GM12878 (cell line): ENCODE data around the gene CCDC51. TPM values are rescaled to one million over a fixed set of nuclear protein-coding genes. Genes with fewer than 3 reads are reported as not detected.

Experiments
- ATAC-seq: fragments of 200-7000 bp; cut with Tn5 transposase; 3 replicates; pipeline ENCODE4 v1.9.1; 2020; ENCODE audit warnings: mild to moderate bottlenecking, moderate library complexity
- BruUV-seq: library from RNA; stranded (reverse); fragments of 400-500 nt; replicated peaks from 2 replicates; lab custom pipeline; 2021; lab: Mats Ljungman, UMichigan
- CTCF ChIA-PET: fragments of 300-600 bp; sonication (Branson Sonifier 250); formaldehyde crosslinking; extraction: SDS; loops from one replicate; lab custom pipeline; 2021; ENCODE audit warnings: inconsistent platforms; lab: Yijun Ruan, JAX
- POLR2A ChIA-PET: fragments of 350-600 bp; formaldehyde crosslinking; extraction: SDS; loops from one replicate; lab custom pipeline; 2021; ENCODE audit warnings: inconsistent platforms; lab: Charles Lee
- RAD21 ChIA-PET: fragments of 300-600 bp; sonication (Branson Sonifier 250); formaldehyde crosslinking; loops from one replicate; lab custom pipeline; 2023; ENCODE audit warnings: antibody characterized with exemption; ENCODE audit not compliant: unreplicated experiment; lab: Charles Lee
- SMC1A ChIA-PET: fragments of 300-600 bp; sonication (Branson Sonifier 250); formaldehyde crosslinking; loops from one replicate; lab custom pipeline; 2023; ENCODE audit not compliant: unreplicated experiment, uncharacterized antibody; lab: Charles Lee
- DNase-seq: peaks from one replicate; pipeline ENCODE4 v3.0.0-alpha.2; 2011; ENCODE audit warnings: low read depth, low spot score
- FAIRE-seq: peaks from 3 replicates; lab custom pipeline; 2011; peaks lifted over from hg19 to GRCh38; lab: Jason Lieb, UNC
- H2AFZ ChIP-seq: 2 replicates; pipeline ENCODE4 v1.6.0; 2011; ENCODE audit warnings: low read depth, low read length, control low read depth; ENCODE audit not compliant: control insufficient read depth
- H3K27ac ChIP-seq: 2 replicates; pipeline ENCODE4 v1.5.1; 2011; ENCODE audit warnings: control low read depth; ENCODE audit not compliant: control insufficient read depth, insufficient read depth
- H3K27me3 ChIP-seq, 2 experiments: replicated peaks in 1 of 2; 2 replicates each; pipeline versions ENCODE4 v1.6.0 to v1.6.1; 2011; ENCODE audit warnings: low read length in 1 of 2; ENCODE audit not compliant: control insufficient read depth in 2 of 2, insufficient read depth in 2 of 2
- H3K36me3 ChIP-seq, 2 experiments: 2 replicates each; pipeline ENCODE4 v1.5.1; 2011; ENCODE audit warnings: low read length in 1 of 2; ENCODE audit not compliant: control insufficient read depth in 2 of 2, insufficient read depth in 2 of 2
- H3K4me1 ChIP-seq: 2 replicates; pipeline ENCODE4 v1.6.1; 2011; ENCODE audit warnings: mild to moderate bottlenecking, low read length, moderate library complexity, mixed read lengths; ENCODE audit not compliant: control insufficient read depth, insufficient read depth
- H3K4me2 ChIP-seq: 2 replicates; pipeline ENCODE4 v1.6.0; 2011; ENCODE audit warnings: control low read depth; ENCODE audit not compliant: control insufficient read depth, insufficient read depth
- H3K4me3 ChIP-seq: fragments of 200-600 bp; sonication (generic); 2 replicates; pipeline ENCODE4 v1.5.1; 2016
- H3K79me2 ChIP-seq: 2 replicates; pipeline ENCODE4 v1.6.0; 2011; ENCODE audit warnings: low read length; ENCODE audit not compliant: control insufficient read depth, insufficient read depth
- H3K9ac ChIP-seq: 2 replicates; pipeline ENCODE4 v1.8.0; 2011; ENCODE audit warnings: low read length, control low read depth, mixed read lengths; ENCODE audit not compliant: control insufficient read depth, insufficient read depth
- H3K9me3 ChIP-seq: replicated peaks from 3 replicates; pipeline ENCODE4 v1.5.1; 2011; ENCODE audit warnings: mild to moderate bottlenecking, low read length; ENCODE audit not compliant: control insufficient read depth, insufficient read depth
- H4K20me1 ChIP-seq: 2 replicates; pipeline ENCODE4 v1.6.0; 2011; ENCODE audit not compliant: control insufficient read depth, insufficient read depth
- FOS ChIP-seq: IDR thresholded peaks from 3 replicates; pipeline ENCODE4 v1.6.1; 2011; ENCODE audit warnings: borderline replicate concordance; ENCODE audit not compliant: insufficient read length; ENCODE audit errors: extremely low read depth
- FOXM1 ChIP-seq: IDR thresholded peaks from 2 replicates; pipeline ENCODE4 v1.6.1; 2012; ENCODE audit warnings: low read depth, mild to moderate bottlenecking, inconsistent platforms, low read length, moderate library complexity
- HDAC2 ChIP-seq: fragments of 200-600 bp; sonication (generic); IDR thresholded peaks from 2 replicates; pipeline ENCODE4 v1.6.1; 2017
- IRF4 ChIP-seq: IDR thresholded peaks from 2 replicates; pipeline ENCODE4 v1.6.1; 2011; ENCODE audit warnings: low read depth, low read length
- POLR2AphosphoS2 ChIP-seq: IDR thresholded peaks from 2 replicates; pipeline ENCODE4 v1.6.1; 2011; ENCODE audit warnings: low read depth, mild to moderate bottlenecking, low read length, improper control_type of control experiment, moderate library complexity
- POU2F2 ChIP-seq: IDR thresholded peaks from 3 replicates; pipeline ENCODE4 v1.6.1; 2011; ENCODE audit warnings: low read depth, mild to moderate bottlenecking, low read length, borderline replicate concordance
- RAD21 ChIP-seq: IDR thresholded peaks from 2 replicates; pipeline ENCODE4 v1.6.1; 2011; ENCODE audit warnings: mild to moderate bottlenecking, low read depth, low read length, moderate library complexity; ENCODE audit not compliant: insufficient read depth
- RB1 ChIP-seq: fragments of 450-650 bp; formaldehyde crosslinking; IDR thresholded peaks from 2 replicates; pipeline ENCODE4 v1.6.1; 2017; ENCODE audit warnings: mild to moderate bottlenecking, borderline replicate concordance
- SMARCA5 ChIP-seq: fragments of 450-650 bp; IDR thresholded peaks from 2 replicates; pipeline ENCODE4 v1.6.1; 2017; ENCODE audit warnings: mild to moderate bottlenecking
- SMC3 ChIP-seq: IDR thresholded peaks from 2 replicates; pipeline ENCODE4 v1.6.1; 2011; ENCODE audit warnings: low read length, improper control_type of control experiment, borderline replicate concordance
- SUZ12 ChIP-seq: fragments of 200-600 bp; sonication (generic); IDR thresholded peaks from one replicate; pipeline ENCODE4 v1.6.1; 2018; ENCODE audit warnings: antibody characterized with exemption, mild to moderate bottlenecking; ENCODE audit not compliant: unreplicated experiment
- TCF3 ChIP-seq: IDR thresholded peaks from 2 replicates; pipeline ENCODE4 v1.6.1; 2012; ENCODE audit warnings: low read depth, mild to moderate bottlenecking, low read length, borderline replicate concordance; ENCODE audit not compliant: insufficient read depth
- YY1 ChIP-seq: IDR thresholded peaks from 2 replicates; pipeline ENCODE4 v1.6.1; 2011; ENCODE audit warnings: low read depth, mild to moderate bottlenecking, low read length
- ZNF207 ChIP-seq: fragments of 450-650 bp; IDR thresholded peaks from 2 replicates; pipeline ENCODE4 v1.6.1; 2014; ENCODE audit warnings: antibody characterized with exemption, mild to moderate bottlenecking, borderline replicate concordance
- WGBS: methylation state at CpG from one replicate; pipeline ENCODE4 v1.1.6; 2016; ENCODE audit warnings: low lambda C conversion rate; ENCODE audit not compliant: insufficient replicate concordance, insufficient coverage; ENCODE audit errors: missing lambda C conversion rate; 5-methylcytosine and 5-hydroxymethylcytosine counted together
- in situ Hi-C: fragments of 300-500 bp; cut with MboI; formaldehyde crosslinking; loops from 9 replicates; pipeline ENCODE4 v1.14.3; 2018; ENCODE audit warnings: mixed read lengths
- intact Hi-C: fragments of 100-400 bp; cut with micrococcal nuclease; formaldehyde crosslinking; loops from one replicate; pipeline ENCODE4 v1.14.2; 2022; ENCODE audit not compliant: unreplicated experiment
- polyA plus RNA-seq, 11 experiments: library from polyadenylated mRNA; depleted of rRNA in 4 of 11; unstranded in 6 of 11; stranded (reverse) in 5 of 11; fragments of >200 nt; fragmentation: Nextera tagmentation in 4 of 11; fragmentation: Illumina TruSeq in 1 of 11; extraction: Ambion mirVana in 4 of 11; extraction: Trizol in 1 of 11; gene quantifications; 1 replicate in 1 of 11; 2 replicates in 10 of 11; pipeline versions ENCODE4 v1.2.1 to v1.2.3, GENCODE V29; 2011 to 2016; ENCODE audit warnings: inconsistent platforms in 2 of 11, missing spikeins in 2 of 11, low read depth in 1 of 11
- total RNA-seq, 4 experiments: library from RNA; depleted of rRNA in 3 of 4; stranded (reverse); fragments of >200 nt in 3 of 4; fragmentation: Illumina TruSeq in 1 of 4; extraction: Trizol in 1 of 4; gene quantifications; 2 replicates each; pipeline versions ENCODE4 v1.2.1 to v1.2.3, GENCODE V29; 2013 to 2021
- TF ChIP-seq, protein P1 (sequence below): IDR thresholded peaks from 2 replicates; pipeline ENCODE4 v1.6.1; 2011; ENCODE audit warnings: mild to moderate bottlenecking, low read depth, low read length, moderate library complexity; ENCODE audit not compliant: insufficient replicate concordance
- TF ChIP-seq, protein P2 (sequence below), 3 experiments: IDR thresholded peaks in 2 of 3; conservative IDR thresholded peaks in 1 of 3; 2 replicates each; pipeline ENCODE4 v1.5.1; 2011; ENCODE audit warnings: low read depth in 3 of 3, low read length in 3 of 3, mild to moderate bottlenecking in 3 of 3, control low read depth in 2 of 3, moderate library complexity in 2 of 3, inconsistent platforms in 1 of 3, mixed read lengths in 1 of 3; ENCODE audit not compliant: control insufficient read depth in 2 of 3, insufficient read depth in 1 of 3; ENCODE audit errors: extremely low read depth in 1 of 3

The CCDC51 gene
- total and polyA plus RNA-seq, 10 of the 15 experiments (the other 5 are each of a cell fraction or from before 2014, with no cell fraction given): 10.6 to 54.9 (median 28.5) TPM

GRCh38 chr3:48400824-48401433 is 39.0 kb downstream of the CCDC51 start:
- FAIRE-seq: peak; percentile 94
- peak; percentile 92 for ATAC-seq
- RAD21 ChIA-PET: interaction anchor here (0.5 to 5.9 kb wide), 47 partner anchors 9 to 551 kb away, joined by 3 to 259 read pairs (median 4); partner anchors contain the start of genes ATRIP, CCDC51, IP6K2 and NCKIPSD
- Histone ChIP-seq H3K9me3 (no peaks in the 10 kb centered on the region), H3K79me2 (no peaks in the 10 kb centered on the region), H3K27me3 (no peaks in the 10 kb centered on the region), H4K20me1 (no peaks in the 10 kb centered on the region), H2AFZ (no peak overlapping the region), H3K4me2 (no peak overlapping the region), H3K36me3 (no peaks in the 10 kb centered on the region), H3K9ac (no peak overlapping the region), H3K27ac (no peak overlapping the region), H3K4me3 (no peak overlapping the region), H3K4me1 (no peaks in the 10 kb centered on the region)
- DNase-seq: peak; percentile 26
- WGBS: 37% methylated on average over 5 of the region's 6 CpGs
- intact Hi-C loops (loop anchor here (1.0 to 2.0 kb wide), 5 partner anchors 35 to 168 kb away; no protein-coding TSS in a partner anchor), in situ Hi-C loops (loop anchor here (5.0 kb wide), 1 partner anchor 36 kb away; no protein-coding TSS in a partner anchor)
- SMC1A ChIA-PET: interaction anchor here (0.6 to 8.0 kb wide), 46 partner anchors 8 to 606 kb away, joined by 3 to 287 read pairs (median 4); partner anchors contain the start of genes ATRIP, CCDC51, NCKIPSD and NME6
- POLR2A ChIA-PET: interaction anchor here (0.6 to 1.7 kb wide), 6 partner anchors 13 to 296 kb away, joined by 3 to 11 read pairs (median 4); partner anchors contain the start of genes CCDC51, CDC25A and TMA7
- BruUV-seq: no TSS peak
- TF ChIP-seq FOXM1 (peak; percentile 19; the same call in 1 of the 2 replicates), POU2F2 (0 out of 3 replicates have a peak, but pooled peaks have one; percentile 29), RB1 (peak; percentile 55; the same call in 1 of the 2 replicates), HDAC2 (no peak), POLR2AphosphoS2 (no peak), ZNF207 (peak; percentile 25; the same call in 1 of the 2 replicates), YY1 (peak; percentile 70), FOS (no peak), IRF4 (0 out of 2 replicates have a peak, but pooled peaks have one; percentile 26), SMC3 (peak; percentile 88), RAD21 (peak; percentile 93), SUZ12 (no peak), SMARCA5 (peak; percentile 96), TCF3 (no peak)
- TF ChIP-seq, protein P1, sequence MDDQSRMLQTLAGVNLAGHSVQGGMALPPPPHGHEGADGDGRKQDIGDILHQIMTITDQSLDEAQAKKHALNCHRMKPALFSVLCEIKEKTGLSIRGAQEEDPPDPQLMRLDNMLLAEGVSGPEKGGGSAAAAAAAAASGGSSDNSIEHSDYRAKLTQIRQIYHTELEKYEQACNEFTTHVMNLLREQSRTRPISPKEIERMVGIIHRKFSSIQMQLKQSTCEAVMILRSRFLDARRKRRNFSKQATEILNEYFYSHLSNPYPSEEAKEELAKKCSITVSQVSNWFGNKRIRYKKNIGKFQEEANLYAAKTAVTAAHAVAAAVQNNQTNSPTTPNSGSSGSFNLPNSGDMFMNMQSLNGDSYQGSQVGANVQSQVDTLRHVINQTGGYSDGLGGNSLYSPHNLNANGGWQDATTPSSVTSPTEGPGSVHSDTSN: peak; percentile 10
- TF ChIP-seq, protein P2, sequence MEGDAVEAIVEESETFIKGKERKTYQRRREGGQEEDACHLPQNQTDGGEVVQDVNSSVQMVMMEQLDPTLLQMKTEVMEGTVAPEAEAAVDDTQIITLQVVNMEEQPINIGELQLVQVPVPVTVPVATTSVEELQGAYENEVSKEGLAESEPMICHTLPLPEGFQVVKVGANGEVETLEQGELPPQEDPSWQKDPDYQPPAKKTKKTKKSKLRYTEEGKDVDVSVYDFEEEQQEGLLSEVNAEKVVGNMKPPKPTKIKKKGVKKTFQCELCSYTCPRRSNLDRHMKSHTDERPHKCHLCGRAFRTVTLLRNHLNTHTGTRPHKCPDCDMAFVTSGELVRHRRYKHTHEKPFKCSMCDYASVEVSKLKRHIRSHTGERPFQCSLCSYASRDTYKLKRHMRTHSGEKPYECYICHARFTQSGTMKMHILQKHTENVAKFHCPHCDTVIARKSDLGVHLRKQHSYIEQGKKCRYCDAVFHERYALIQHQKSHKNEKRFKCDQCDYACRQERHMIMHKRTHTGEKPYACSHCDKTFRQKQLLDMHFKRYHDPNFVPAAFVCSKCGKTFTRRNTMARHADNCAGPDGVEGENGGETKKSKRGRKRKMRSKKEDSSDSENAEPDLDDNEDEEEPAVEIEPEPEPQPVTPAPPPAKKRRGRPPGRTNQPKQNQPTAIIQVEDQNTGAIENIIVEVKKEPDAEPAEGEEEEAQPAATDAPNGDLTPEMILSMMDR (IDR thresholded peaks at IDR 0.05 in 2 of 3, conservative IDR thresholded peaks at IDR 0.05 in 1 of 3; ENCODE audit: control insufficient read depth in 2 of 3, extremely low read depth in 1 of 3, insufficient read depth in 1 of 3, low read depth in 3 of 3, low read length in 3 of 3): peak; percentile 71 to 90 (median 80); a peak in 5 of 6 replicates
- CTCF ChIA-PET: interaction anchor here (0.6 to 22.0 kb wide), 75 partner anchors 8 to 934 kb away, joined by 3 to 757 read pairs (median 5); partner anchors contain the start of genes ATRIP, CCDC51, NCKIPSD and NME6
